ENCODE data around the gene VTI1A. TPM values are rescaled to one million over a fixed set of nuclear protein-coding genes. Genes with fewer than 3 reads are reported as not detected.
A peak's percentile ranks its signal among the peaks of the same experiment; 100 is the strongest.

Gene VTI1A
- total and polyA plus RNA-seq, 2 of the 13 experiments (the other 11 are each of a cell fraction or from before 2014, with no cell fraction given), result 11.7 to 32.7 TPM

- ATAC-seq (peak; percentile 34; the same call in 1 of the 3 replicates), DNase-seq (ENCODE audit: low spot score) (peak; percentile 16), FAIRE-seq (no peak)
- Histone ChIP-seq H2AFZ (ENCODE audit: low read length) (no peak overlapping the region), H3K27ac (ENCODE audit: extremely low read length, insufficient read depth, low read length) (peak overlapping the region; percentile 17), H4K20me1 (ENCODE audit: insufficient read depth, low read length) (no peaks in the 10 kb centered on the region), H3K79me2 (ENCODE audit: insufficient read depth, low read length) (no peaks in the 10 kb centered on the region), H3K9ac (ENCODE audit: insufficient read depth, low read depth, low read length) (no peak overlapping the region), H3K27me3 (ENCODE audit: control insufficient read depth in 1 of 2, insufficient read depth in 2 of 2, low read length in 2 of 2) (no peaks in the 10 kb centered on the region), H3K36me3 (replicated peaks in 1 of 2; ENCODE audit: control insufficient read depth in 1 of 2, insufficient read depth in 2 of 2, low read length in 2 of 2) (no peaks in the 10 kb centered on the region), H3K4me2 (ENCODE audit: low read depth, low read length) (no peak overlapping the region), H3K9me3 (ENCODE audit: low read length) (no peaks in the 10 kb centered on the region), H3K4me3 (replicated peaks in 1 of 3; ENCODE audit: insufficient read depth in 1 of 3, low read depth in 2 of 3, low read length in 3 of 3) (no peak overlapping the region), H3K4me1 (ENCODE audit: insufficient read depth, low read length) (peaks cover 21% of the 10 kb centered on the region)
- in situ Hi-C loops (cut with HindIII; ENCODE audit: extremely low pct_ligation_motif_present, low pct_unique_long_range_greater_than_20kb) (no loop called here), intact Hi-C loops (cut with micrococcal nuclease; ENCODE audit: unreplicated experiment) (no loop called here)
- CTCF ChIA-PET (ENCODE audit: low intra/inter-chr PET ratio, low total read pairs), result no interaction called here
- 76% methylated on average over 2 of the region's 2 CpGs for WGBS (ENCODE audit: low lambda C conversion rate)
- no TSS peak for BruUV-seq (replicated peaks)
- POLR2A ChIA-PET, result no interaction called here
- TF ChIP-seq BRD4 (CRISPR knock-in tag; IDR thresholded peaks at IDR 0.05), result no peak
- peak; percentile 80 for TF ChIP-seq ELF3 (CRISPR knock-in tag; IDR thresholded peaks at IDR 0.05)
- no peak for TF ChIP-seq TEAD3 (CRISPR knock-in tag; optimal IDR thresholded peaks at IDR 0.05; ENCODE audit: borderline replicate concordance)
- TF ChIP-seq HNF4A (CRISPR knock-in tag; IDR thresholded peaks at IDR 0.05), result peak; percentile 31
- TF ChIP-seq HOMEZ (CRISPR knock-in tag; IDR thresholded peaks at IDR 0.05; ENCODE audit: low read depth), result peak; percentile 63; the same call in 1 of the 2 replicates
- TF ChIP-seq, protein P1, sequence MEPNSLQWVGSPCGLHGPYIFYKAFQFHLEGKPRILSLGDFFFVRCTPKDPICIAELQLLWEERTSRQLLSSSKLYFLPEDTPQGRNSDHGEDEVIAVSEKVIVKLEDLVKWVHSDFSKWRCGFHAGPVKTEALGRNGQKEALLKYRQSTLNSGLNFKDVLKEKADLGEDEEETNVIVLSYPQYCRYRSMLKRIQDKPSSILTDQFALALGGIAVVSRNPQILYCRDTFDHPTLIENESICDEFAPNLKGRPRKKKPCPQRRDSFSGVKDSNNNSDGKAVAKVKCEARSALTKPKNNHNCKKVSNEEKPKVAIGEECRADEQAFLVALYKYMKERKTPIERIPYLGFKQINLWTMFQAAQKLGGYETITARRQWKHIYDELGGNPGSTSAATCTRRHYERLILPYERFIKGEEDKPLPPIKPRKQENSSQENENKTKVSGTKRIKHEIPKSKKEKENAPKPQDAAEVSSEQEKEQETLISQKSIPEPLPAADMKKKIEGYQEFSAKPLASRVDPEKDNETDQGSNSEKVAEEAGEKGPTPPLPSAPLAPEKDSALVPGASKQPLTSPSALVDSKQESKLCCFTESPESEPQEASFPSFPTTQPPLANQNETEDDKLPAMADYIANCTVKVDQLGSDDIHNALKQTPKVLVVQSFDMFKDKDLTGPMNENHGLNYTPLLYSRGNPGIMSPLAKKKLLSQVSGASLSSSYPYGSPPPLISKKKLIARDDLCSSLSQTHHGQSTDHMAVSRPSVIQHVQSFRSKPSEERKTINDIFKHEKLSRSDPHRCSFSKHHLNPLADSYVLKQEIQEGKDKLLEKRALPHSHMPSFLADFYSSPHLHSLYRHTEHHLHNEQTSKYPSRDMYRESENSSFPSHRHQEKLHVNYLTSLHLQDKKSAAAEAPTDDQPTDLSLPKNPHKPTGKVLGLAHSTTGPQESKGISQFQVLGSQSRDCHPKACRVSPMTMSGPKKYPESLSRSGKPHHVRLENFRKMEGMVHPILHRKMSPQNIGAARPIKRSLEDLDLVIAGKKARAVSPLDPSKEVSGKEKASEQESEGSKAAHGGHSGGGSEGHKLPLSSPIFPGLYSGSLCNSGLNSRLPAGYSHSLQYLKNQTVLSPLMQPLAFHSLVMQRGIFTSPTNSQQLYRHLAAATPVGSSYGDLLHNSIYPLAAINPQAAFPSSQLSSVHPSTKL (CRISPR knock-in tag; IDR thresholded peaks at IDR 0.05), result peak; percentile 21; the same call in 1 of the 2 replicates
- TF ChIP-seq SMARCE1 (IDR thresholded peaks at IDR 0.05; ENCODE audit: borderline replicate concordance), result no peak
Measured at GRCh38 chr10:112701878-112702255, 254.9 kb downstream of the VTI1A start.

Data from HepG2 (cell line).